ENCODE data around the gene TBATA. TPM values are rescaled to one million over a fixed set of nuclear protein-coding genes. Genes with fewer than 3 reads are reported as not detected.
A peak's percentile ranks its signal among the peaks of the same experiment; 100 is the strongest.

TBATA gene
- total RNA-seq, 1 experiment from 2014 or later, result not detected

- Histone ChIP-seq H3F3A (ENCODE audit: low read length, unreplicated experiment) (no peaks in the 10 kb centered on the region), H3K27ac (ENCODE audit: low read length) (no peak overlapping the region), H2AFZ (ENCODE audit: low read length) (no peak overlapping the region), H3K4me1 (ENCODE audit: insufficient read depth, low read length) (peaks cover 8% of the 10 kb centered on the region), H3K36me3 (ENCODE audit: low read depth, low read length) (no peaks in the 10 kb centered on the region), H3K4me3 (ENCODE audit: low read length) (no peak overlapping the region), H4K20me1 (ENCODE audit: low read length) (no peaks in the 10 kb centered on the region), H3K9me2 (replicated peaks; ENCODE audit: low read length) (no peaks in the 10 kb centered on the region), H3K27me3 (ENCODE audit: low read length) (no peaks in the 10 kb centered on the region), H3K79me2 (ENCODE audit: low read length) (no peaks in the 10 kb centered on the region), H3K4me2 (ENCODE audit: low read length) (no peak overlapping the region), H3K9ac (ENCODE audit: low read length) (no peak overlapping the region), H3K9me3 (ENCODE audit: low read length) (peaks cover 4% of the 10 kb centered on the region; the same call in 1 of the 2 replicates)
- ChIA-PET CTCF (interaction anchor here (0.6 to 1.5 kb wide), 7 partner anchors 53 to 202 kb away, joined by 3 to 17 read pairs (median 3); no protein-coding TSS in a partner anchor), POLR2A (ENCODE audit: unreplicated experiment) (no interaction called here)
- intact Hi-C loops (cut with micrococcal nuclease), result loop anchor here (1.0 kb wide), 3 partner anchors 54 to 119 kb away; partner anchors contain the start of gene SGPL1
- ATAC-seq, result peak; percentile 67
- no TSS peak for BruUV-seq (replicated peaks)
- no peak for TF ChIP-seq EZH2 (IDR thresholded peaks at IDR 0.05; ENCODE audit: low read length, unreplicated experiment)
- TF ChIP-seq EZH2phosphoT487 (IDR thresholded peaks at IDR 0.05; ENCODE audit: borderline replicate concordance, low read length), result no peak
- TF ChIP-seq, protein P1, sequence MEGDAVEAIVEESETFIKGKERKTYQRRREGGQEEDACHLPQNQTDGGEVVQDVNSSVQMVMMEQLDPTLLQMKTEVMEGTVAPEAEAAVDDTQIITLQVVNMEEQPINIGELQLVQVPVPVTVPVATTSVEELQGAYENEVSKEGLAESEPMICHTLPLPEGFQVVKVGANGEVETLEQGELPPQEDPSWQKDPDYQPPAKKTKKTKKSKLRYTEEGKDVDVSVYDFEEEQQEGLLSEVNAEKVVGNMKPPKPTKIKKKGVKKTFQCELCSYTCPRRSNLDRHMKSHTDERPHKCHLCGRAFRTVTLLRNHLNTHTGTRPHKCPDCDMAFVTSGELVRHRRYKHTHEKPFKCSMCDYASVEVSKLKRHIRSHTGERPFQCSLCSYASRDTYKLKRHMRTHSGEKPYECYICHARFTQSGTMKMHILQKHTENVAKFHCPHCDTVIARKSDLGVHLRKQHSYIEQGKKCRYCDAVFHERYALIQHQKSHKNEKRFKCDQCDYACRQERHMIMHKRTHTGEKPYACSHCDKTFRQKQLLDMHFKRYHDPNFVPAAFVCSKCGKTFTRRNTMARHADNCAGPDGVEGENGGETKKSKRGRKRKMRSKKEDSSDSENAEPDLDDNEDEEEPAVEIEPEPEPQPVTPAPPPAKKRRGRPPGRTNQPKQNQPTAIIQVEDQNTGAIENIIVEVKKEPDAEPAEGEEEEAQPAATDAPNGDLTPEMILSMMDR (conservative IDR thresholded peaks at IDR 0.05; ENCODE audit: low read depth, low read length), result peak; percentile 68
- peak; percentile 68 for DNase-seq
Measured at GRCh38 chr10:70761031-70761601, 24.1 kb downstream of the TBATA start.

DNA sequence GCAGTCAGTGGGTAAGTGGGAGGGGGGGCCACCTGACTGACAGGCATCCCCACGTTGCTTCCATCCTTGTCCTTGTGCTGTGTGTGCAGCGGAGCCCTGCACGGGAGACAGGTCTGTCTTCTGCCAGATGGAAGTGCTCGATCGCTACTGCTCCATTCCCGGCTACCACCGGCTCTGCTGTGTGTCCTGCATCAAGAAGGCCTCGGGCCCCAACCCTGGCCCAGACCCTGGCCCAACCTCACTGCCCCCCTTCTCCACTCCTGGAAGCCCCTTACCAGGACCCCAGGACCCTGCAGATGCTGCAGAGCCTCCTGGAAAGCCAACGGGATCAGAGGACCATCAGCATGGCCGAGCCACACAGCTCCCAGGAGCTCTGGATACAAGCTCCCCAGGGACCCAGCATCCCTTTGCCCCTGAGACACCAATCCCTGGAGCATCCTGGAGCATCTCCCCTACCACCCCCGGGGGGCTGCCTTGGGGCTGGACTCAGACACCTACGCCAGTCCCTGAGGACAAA is 24.8 kb downstream of the TBATA start:
- no TSS peak for BruUV-seq (replicated peaks)
- Histone ChIP-seq H3K27ac (ENCODE audit: low read length) (no peak overlapping the region), H2AFZ (ENCODE audit: low read length) (no peak overlapping the region), H3F3A (ENCODE audit: low read length, unreplicated experiment) (no peaks in the 10 kb centered on the region), H3K9me2 (replicated peaks; ENCODE audit: low read length) (no peaks in the 10 kb centered on the region), H4K20me1 (ENCODE audit: low read length) (no peaks in the 10 kb centered on the region), H3K4me2 (ENCODE audit: low read length) (no peak overlapping the region), H3K27me3 (ENCODE audit: low read length) (no peaks in the 10 kb centered on the region), H3K9ac (ENCODE audit: low read length) (no peak overlapping the region), H3K36me3 (ENCODE audit: low read depth, low read length) (no peaks in the 10 kb centered on the region), H3K4me1 (ENCODE audit: insufficient read depth, low read length) (peaks cover 8% of the 10 kb centered on the region), H3K9me3 (ENCODE audit: low read length) (no peaks in the 10 kb centered on the region), H3K79me2 (ENCODE audit: low read length) (no peaks in the 10 kb centered on the region), H3K4me3 (ENCODE audit: low read length) (no peak overlapping the region)
- TF ChIP-seq, protein P1 (conservative IDR thresholded peaks at IDR 0.05; ENCODE audit: low read depth, low read length), result no peak
- intact Hi-C loops (cut with micrococcal nuclease), result no loop called here
- DNase-seq (no peak), ATAC-seq (no peak)
- ChIA-PET POLR2A (ENCODE audit: unreplicated experiment) (no interaction called here), CTCF (interaction anchor here (0.6 to 1.5 kb wide), 3 partner anchors 57 to 201 kb away, joined by 3 to 17 read pairs (median 5); no protein-coding TSS in a partner anchor)

- Histone ChIP-seq H2AFZ (ENCODE audit: low read length) (no peak overlapping the region), H3K9ac (ENCODE audit: low read length) (no peak overlapping the region), H4K20me1 (ENCODE audit: low read length) (no peaks in the 10 kb centered on the region), H3K9me3 (ENCODE audit: low read length) (no peaks in the 10 kb centered on the region), H3F3A (ENCODE audit: low read length, unreplicated experiment) (no peaks in the 10 kb centered on the region), H3K4me1 (ENCODE audit: insufficient read depth, low read length) (peaks cover 8% of the 10 kb centered on the region), H3K4me3 (ENCODE audit: low read length) (no peak overlapping the region), H3K27ac (ENCODE audit: low read length) (no peak overlapping the region), H3K79me2 (ENCODE audit: low read length) (no peaks in the 10 kb centered on the region), H3K27me3 (ENCODE audit: low read length) (no peaks in the 10 kb centered on the region), H3K36me3 (ENCODE audit: low read depth, low read length) (no peaks in the 10 kb centered on the region), H3K9me2 (replicated peaks; ENCODE audit: low read length) (no peaks in the 10 kb centered on the region), H3K4me2 (ENCODE audit: low read length) (no peak overlapping the region)
- ATAC-seq (peak; percentile 7; the same call in 1 of the 2 replicates), DNase-seq (no peak)
- intact Hi-C loops (cut with micrococcal nuclease), result loop anchor here (1.0 kb wide), 4 partner anchors 140 to 298 kb away; no protein-coding TSS in a partner anchor
- ChIA-PET CTCF (interaction anchor here (0.6 to 1.5 kb wide), 2 partner anchors 57 to 162 kb away, joined by 5 to 17 read pairs; no protein-coding TSS in a partner anchor), POLR2A (ENCODE audit: unreplicated experiment) (no interaction called here)
- no TSS peak for BruUV-seq (replicated peaks)
- no peak for TF ChIP-seq EZH2 (IDR thresholded peaks at IDR 0.05; ENCODE audit: low read length, unreplicated experiment)
- TF ChIP-seq EZH2phosphoT487 (IDR thresholded peaks at IDR 0.05; ENCODE audit: borderline replicate concordance, low read length), result no peak
- TF ChIP-seq, protein P1 (conservative IDR thresholded peaks at IDR 0.05; ENCODE audit: low read depth, low read length), result no peak
Measured at GRCh38 chr10:70759781-70760180, 25.4 kb downstream of the TBATA start.

Measured in PC-3 (cell line).